Measurements from ENCODE around the gene TTL.
A peak's percentile ranks its signal among the peaks of the same experiment; 100 is the strongest.

TTL gene

GRCh38 chr2:112583497-112584133 lies 101.7 kb downstream of the TTL start:
- DNase-seq (ENCODE audit: low spot score) = no peak

- peak; percentile 89 for DNase-seq (ENCODE audit: low spot score)
Measured at GRCh38 chr2:112584134-112584890, 102.4 kb downstream of the TTL start, which contains the start of gene CHCHD5. CHCHD5 (plus strand) TSS chr2:112584609; CDS start chr2:112584648, 39 bp downstream.

- DNase-seq (ENCODE audit: low spot score) = no peak
Measured at GRCh38 chr2:112584891-112585250, 102.9 kb downstream of the TTL start.

- no peak for DNase-seq (ENCODE audit: low spot score)
Measured at GRCh38 chr2:112585400-112585799, 103.4 kb downstream of the TTL start.

- DNase-seq (ENCODE audit: low spot score) = no peak
Measured at GRCh38 chr2:112585873-112586464, 104.0 kb downstream of the TTL start.

GRCh38 chr2:112588611-112589045 lies 106.7 kb downstream of the TTL start:
- DNase-seq (ENCODE audit: low spot score) = no peak

Data from iPS-NIHi11 (cell line).